NCI-H2227 treated with DMSO at 0.1 percent for 48 hours (cell line): Measurements from ENCODE around the gene NRAP.

Experiments used
- DNase-seq: peaks from one replicate; lab custom pipeline; 2025; lab: John Stamatoyannopoulos, UW

The NRAP gene

GRCh38 chr10:113631684-113632367 lies 32.0 kb downstream of the NRAP start:
- DNase-seq, result no peak

GRCh38 chr10:113630929-113631533 lies 32.8 kb downstream of the NRAP start:
- DNase-seq, result no peak

- DNase-seq, result no peak
These were observed 35.2 kb downstream of the NRAP start for GRCh38 chr10:113628607-113629153.

GRCh38 chr10:113627836-113628235 lies 36.0 kb downstream of the NRAP start:
- no peak for DNase-seq

GRCh38 chr10:113626809-113627355 lies 37.0 kb downstream of the NRAP start:
- DNase-seq, result no peak

GRCh38 chr10:113625461-113626186 lies 38.2 kb downstream of the NRAP start:
- no peak for DNase-seq

GRCh38 chr10:113622831-113623230 lies 41.0 kb downstream of the NRAP start:
- no peak for DNase-seq

- DNase-seq, result no peak
These were observed 42.0 kb downstream of the NRAP start for GRCh38 chr10:113621799-113622198.

GRCh38 chr10:113620936-113621335 lies 42.9 kb downstream of the NRAP start:
- no peak for DNase-seq

GRCh38 chr10:113620511-113620910 lies 43.3 kb downstream of the NRAP start:
- DNase-seq, result peak; percentile 42

GRCh38 chr10:113619401-113619800 lies 44.4 kb downstream of the NRAP start:
- DNase-seq, result no peak

- DNase-seq, result no peak
These were observed 45.5 kb downstream of the NRAP start for GRCh38 chr10:113618338-113618737.

GRCh38 chr10:113617086-113617485 lies 46.8 kb downstream of the NRAP start:
- no peak for DNase-seq

- no peak for DNase-seq
These were observed 47.4 kb downstream of the NRAP start for GRCh38 chr10:113616244-113617074.

GRCh38 chr10:113613977-113614690 lies 49.7 kb downstream of the NRAP start:
- no peak for DNase-seq

- no peak for DNase-seq
These were observed 50.4 kb downstream of the NRAP start for GRCh38 chr10:113613427-113613826.

GRCh38 chr10:113612154-113612553 lies 51.7 kb downstream of the NRAP start:
- no peak for DNase-seq

- DNase-seq, result no peak
These were observed 52.9 kb downstream of the NRAP start for GRCh38 chr10:113610631-113611601.

GRCh38 chr10:113609704-113610108 lies 54.1 kb downstream of the NRAP start:
- DNase-seq, result no peak
